Muscle of back (tissue), 13 donors: Measurements from ENCODE around the gene CD24. TPM values are rescaled to one million over a fixed set of nuclear protein-coding genes. Genes with fewer than 3 reads are reported as not detected.
"Not testable (repeated sequence)": the region's sequence is repeated elsewhere in the genome, so short reads cannot be mapped to it uniquely, and the experiment has no call there.

Experiments
- DNase-seq, 3 donors: peaks; one replicate each; pipeline versions ENCODE4 v3.0.0 to v3.0.0-alpha.2; 2013
- long read RNA-seq, 9 donors: transcript quantifications; one replicate each; lab custom pipeline, GENCODE V29; 2026
- polyA plus RNA-seq, 10 donors: library from polyadenylated mRNA; unstranded; fragments of 120-200 nt; gene quantifications; one replicate each; pipeline ENCODE4 v1.2.1, GENCODE V29; 2013; ENCODE audit not compliant: insufficient read length in 10 of 10

CD24 gene
- polyA plus RNA-seq = 10 to 100 TPM; 10.9 to 64.2 (median 21.2) TPM
- long read RNA-seq, donor 1, partial matches to known transcripts = 0 of 4 reads
- long read RNA-seq, donor 1, other reads (novel, unspliced or antisense) = 0 of 4 reads
- long read RNA-seq, donor 2, partial matches to known transcripts = 0 of 4 reads
- long read RNA-seq, donor 2, other reads (novel, unspliced or antisense) = 0 of 4 reads
- long read RNA-seq, donor 3 = 0 reads
- long read RNA-seq, donor 4, transcript CD24-201 (2 exons, 2,180 nt) = major isoform, 9 of 9 reads
- long read RNA-seq, donor 4, partial matches to known transcripts = 0 of 9 reads
- long read RNA-seq, donor 4, other reads (novel, unspliced or antisense) = 0 of 9 reads
- long read RNA-seq, donor 5, transcript CD24-201 (2 exons, 2,180 nt) = major isoform, 18 of 31 reads
- long read RNA-seq, donor 5, partial matches to known transcripts = 9 of 31 reads
- long read RNA-seq, donor 5, other reads (novel, unspliced or antisense) = 0 of 31 reads
- long read RNA-seq, donor 6, transcript CD24-201 (2 exons, 2,180 nt) = major isoform, 9 of 9 reads
- long read RNA-seq, donor 6, partial matches to known transcripts = 0 of 9 reads
- long read RNA-seq, donor 6, other reads (novel, unspliced or antisense) = 0 of 9 reads
- long read RNA-seq, donor 7, partial matches to known transcripts = 0 of 6 reads
- long read RNA-seq, donor 7, other reads (novel, unspliced or antisense) = 0 of 6 reads
- long read RNA-seq, donor 8, transcript CD24-201 (2 exons, 2,180 nt) = major isoform, 12 of 15 reads
- long read RNA-seq, donor 8, partial matches to known transcripts = 0 of 15 reads
- long read RNA-seq, donor 8, other reads (novel, unspliced or antisense) = 0 of 15 reads
- long read RNA-seq, donor 9, partial matches to known transcripts = 0 of 1 reads
- long read RNA-seq, donor 9, other reads (novel, unspliced or antisense) = 0 of 1 reads

DNA sequence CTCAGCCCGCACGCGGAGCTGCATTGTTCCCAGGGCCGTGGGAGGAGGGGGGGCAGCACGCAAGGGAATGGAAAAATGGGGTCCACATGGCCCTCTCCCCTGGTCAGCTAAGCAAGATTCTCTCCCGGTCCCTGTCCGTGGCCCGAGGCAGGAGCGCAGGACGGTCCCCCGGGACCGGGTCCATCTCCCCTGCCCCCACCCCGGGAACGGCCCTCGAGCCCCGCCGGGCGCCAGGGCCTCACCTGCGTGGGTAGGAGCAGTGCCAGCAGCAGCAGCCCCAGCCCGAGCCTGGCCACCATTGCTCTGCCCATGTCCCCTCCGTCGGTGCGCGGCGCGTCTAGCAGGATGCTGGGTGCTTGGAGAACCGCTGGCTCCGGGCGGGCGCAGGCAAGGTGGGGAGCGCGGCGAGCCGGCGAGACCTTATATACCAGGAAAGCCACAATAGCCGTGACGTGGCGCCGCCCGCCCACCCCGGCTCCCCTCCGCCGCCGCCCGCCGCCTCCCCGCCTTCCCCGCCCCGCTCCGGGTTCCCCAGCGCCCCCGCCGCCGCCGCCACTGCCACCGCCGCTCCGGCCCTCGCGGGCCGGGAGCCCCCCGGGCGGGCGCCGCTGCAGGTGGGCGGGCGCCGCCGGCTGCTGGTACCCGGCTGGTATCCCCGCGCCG, at the start of gene CD24:
Gene CD24, minus strand, starts transcription at position 394 of the 663 bp plus-strand sequence. Its CDS starts 83 bp downstream, at position 311.
- peak in 2 of 3 donors; percentile 18 to 36 for DNase-seq

GRCh38 chr6:107021446-107022185, 47.1 kb upstream of the CD24 start:
- peak in 1 of 3 donors; percentile 20 for DNase-seq

DNA sequence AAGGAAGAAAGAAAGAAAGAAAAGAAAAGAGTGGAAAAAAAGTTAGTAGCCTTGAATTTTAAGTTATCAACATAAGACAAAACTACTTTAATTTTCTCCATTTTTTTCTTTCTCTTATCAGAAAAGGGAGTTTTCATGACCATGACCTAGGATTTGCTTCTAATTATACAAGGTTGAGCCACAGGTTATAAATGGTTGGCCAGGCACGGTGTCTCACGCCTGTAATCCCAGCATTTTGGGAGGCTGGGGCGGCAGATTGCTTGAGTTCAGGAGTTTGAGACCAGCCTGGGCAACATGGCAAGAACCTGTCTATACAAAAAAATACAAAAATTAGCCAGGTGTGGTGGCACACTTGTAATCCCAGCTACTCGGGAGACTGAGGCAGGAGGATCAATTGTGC, 45.7 kb upstream of the CD24 start:
- no peak for DNase-seq

- DNase-seq = not testable (repeated sequence)
Observed at GRCh38 chr6:107019628-107020027, 45.1 kb upstream of the CD24 start.

DNA sequence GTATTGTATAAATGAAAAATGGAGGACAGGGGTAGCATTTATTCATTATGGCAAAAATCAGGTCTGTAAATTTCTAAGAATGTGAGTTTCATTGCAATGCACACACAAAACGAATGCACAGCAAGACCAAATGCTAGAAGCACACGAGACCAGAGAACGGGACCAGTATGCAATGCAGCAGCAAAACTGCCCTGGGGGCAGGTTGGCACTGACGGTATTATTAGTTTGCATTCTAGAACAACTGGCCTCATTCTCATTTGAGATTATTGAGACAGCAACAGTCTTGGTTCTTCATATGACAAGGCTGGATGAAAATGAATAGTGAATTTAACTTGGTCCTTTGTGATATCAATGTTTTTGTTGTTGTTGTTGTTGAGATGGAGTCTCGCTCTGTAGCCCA, 44.5 kb upstream of the CD24 start:
- no peak for DNase-seq

GRCh38 chr6:107009499-107009898, 35.0 kb upstream of the CD24 start:
- DNase-seq = no peak

DNA sequence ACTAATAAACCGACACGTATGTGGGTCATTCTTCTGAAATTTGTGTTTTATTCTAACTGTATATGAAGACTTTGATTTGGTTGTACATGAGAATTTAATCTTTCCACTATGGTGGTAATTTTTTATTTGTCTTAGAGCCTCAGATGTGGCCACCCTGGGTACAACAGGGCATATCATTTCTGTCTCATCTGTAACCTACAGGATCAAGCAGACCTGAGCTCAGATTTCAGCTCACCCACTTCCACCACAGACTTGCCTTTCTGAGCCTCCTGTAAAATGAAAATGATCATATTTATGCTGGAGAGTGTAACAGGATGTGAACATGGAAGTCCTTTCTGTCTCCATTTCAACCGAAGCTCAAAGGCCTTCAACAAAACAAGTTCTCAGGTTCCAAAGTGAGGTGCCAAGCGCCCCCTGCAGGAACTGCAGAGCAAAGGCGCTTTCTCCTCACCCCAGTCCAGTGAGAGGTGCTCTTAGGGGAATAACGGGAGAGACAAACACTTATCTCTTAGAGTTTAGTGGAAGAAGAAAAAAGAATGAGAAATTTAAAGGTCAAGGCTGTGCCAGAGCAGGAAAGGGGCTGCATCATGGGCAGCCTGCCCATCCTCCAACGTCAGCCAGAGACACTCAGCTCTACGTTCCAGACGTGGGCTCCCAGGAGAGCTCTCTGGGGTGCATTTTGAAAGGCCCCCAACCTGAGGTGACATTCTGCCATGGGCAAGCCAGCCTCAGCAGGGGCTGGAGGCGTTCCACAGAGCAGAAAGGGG, 23.0 kb upstream of the CD24 start:
- DNase-seq = peak; percentile 21 to 66 (median 53)

DNA sequence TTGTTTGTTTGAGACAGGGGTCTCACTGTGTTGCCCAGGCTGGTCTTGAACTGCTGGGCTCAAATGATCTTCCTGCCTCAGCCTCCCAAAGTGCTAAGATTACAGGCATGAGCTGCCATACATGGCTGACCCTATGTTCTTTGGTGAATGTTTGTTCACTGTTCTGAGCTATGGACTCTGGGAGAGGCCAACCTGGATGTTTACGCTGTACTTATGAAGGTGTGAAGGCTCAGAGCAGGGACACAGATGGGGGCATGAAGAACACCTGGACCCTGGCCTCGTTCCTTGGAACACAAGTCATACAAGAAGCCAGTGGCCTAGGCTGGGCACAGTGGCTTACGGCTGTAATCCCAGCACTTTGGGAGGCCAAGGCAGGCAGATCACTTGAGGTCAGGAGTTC, 21.1 kb upstream of the CD24 start:
- DNase-seq = no peak

DNA sequence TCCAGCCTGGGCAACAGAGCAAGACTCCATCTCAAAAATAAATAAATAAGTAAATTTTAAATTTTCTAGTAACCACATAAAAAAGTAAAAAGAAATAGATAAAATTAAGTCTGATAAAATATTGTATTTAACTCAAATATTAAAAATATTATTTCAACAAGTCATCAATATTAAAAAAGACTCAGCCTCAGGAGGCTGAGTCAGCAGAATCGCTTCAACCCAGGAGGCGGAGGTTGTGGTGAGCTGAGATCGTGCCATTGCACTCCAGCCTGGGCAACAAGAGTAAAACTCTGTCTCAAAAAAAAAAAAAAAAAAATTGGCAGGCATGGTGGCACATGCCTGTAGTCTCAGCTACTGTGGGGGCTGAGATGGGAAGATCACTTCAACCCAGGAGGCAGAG, 15.2 kb upstream of the CD24 start:
- DNase-seq = not testable (repeated sequence)

- no peak for DNase-seq
Observed at GRCh38 chr6:106988664-106989063, 14.1 kb upstream of the CD24 start.

GRCh38 chr6:106981926-106982325, 7.4 kb upstream of the CD24 start:
- DNase-seq = peak; percentile 63 to 83 (median 71)

DNA sequence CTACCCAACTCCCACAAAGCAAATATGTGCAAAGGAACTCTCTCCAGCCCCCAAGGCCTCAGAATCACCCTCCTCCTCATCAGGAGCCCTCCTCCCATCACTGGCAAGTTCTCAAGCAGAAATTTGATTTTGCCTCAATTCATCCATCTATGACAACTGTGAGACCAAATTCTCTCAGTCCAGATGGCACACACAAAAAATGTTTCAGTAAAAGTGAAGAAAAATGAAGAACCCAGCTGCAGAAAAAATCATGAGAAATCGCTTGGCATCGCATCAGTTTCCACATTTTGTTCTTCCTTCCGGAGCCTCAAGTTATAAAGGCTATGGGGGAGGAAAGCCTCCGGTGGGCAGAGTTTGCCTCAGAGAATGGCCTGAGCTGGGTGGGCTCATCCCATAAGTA, 6.4 kb upstream of the CD24 start:
- peak in 1 of 3 donors; percentile 9 for DNase-seq

GRCh38 chr6:106979435-106979884, 4.9 kb upstream of the CD24 start:
- DNase-seq = peak; percentile 75 to 89 (median 85)

- no peak for DNase-seq
Observed at GRCh38 chr6:106977246-106977645, 2.7 kb upstream of the CD24 start.

- DNase-seq = no peak
Observed at GRCh38 chr6:106976270-106976669, 1.7 kb upstream of the CD24 start.

DNA sequence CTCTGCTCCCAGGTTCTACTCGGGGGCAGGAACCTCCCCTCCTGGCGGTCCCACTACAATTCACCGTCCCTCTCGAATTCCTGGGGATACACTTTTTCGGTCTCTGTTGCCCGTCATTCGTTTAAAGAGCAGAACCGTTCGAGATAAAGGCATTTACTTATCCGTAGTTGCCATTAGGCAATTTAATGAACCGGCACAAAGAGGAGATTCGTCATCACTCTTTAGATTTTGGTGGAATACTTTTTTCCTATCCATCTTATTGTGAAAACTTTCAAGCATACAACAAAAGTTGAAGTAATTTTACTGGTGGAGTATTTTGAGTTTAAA, 1.2 kb upstream of the CD24 start:
- DNase-seq = no peak

GRCh38 chr6:106974999-106975737, 639 bp upstream of the CD24 start:
- peak in 2 of 3 donors; percentile 37 to 71 for DNase-seq

GRCh38 chr6:106973836-106974335, 643 bp downstream of the CD24 start:
- DNase-seq = peak in 2 of 3 donors; percentile 13 to 52
